ENCODE results near the gene NUSAP1. TPM values are rescaled to one million over a fixed set of nuclear protein-coding genes. Genes with fewer than 3 reads are reported as not detected.
"Not testable (repeated sequence)": the region's sequence is repeated elsewhere in the genome, so short reads cannot be mapped to it uniquely, and the experiment has no call there.

Gene NUSAP1, protein sequence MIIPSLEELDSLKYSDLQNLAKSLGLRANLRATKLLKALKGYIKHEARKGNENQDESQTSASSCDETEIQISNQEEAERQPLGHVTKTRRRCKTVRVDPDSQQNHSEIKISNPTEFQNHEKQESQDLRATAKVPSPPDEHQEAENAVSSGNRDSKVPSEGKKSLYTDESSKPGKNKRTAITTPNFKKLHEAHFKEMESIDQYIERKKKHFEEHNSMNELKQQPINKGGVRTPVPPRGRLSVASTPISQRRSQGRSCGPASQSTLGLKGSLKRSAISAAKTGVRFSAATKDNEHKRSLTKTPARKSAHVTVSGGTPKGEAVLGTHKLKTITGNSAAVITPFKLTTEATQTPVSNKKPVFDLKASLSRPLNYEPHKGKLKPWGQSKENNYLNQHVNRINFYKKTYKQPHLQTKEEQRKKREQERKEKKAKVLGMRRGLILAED
- 10 to 100 TPM in 1 of 2 donors, 1 to 10 TPM in 1; 3.9 to 28.2 TPM for total RNA-seq

DNA sequence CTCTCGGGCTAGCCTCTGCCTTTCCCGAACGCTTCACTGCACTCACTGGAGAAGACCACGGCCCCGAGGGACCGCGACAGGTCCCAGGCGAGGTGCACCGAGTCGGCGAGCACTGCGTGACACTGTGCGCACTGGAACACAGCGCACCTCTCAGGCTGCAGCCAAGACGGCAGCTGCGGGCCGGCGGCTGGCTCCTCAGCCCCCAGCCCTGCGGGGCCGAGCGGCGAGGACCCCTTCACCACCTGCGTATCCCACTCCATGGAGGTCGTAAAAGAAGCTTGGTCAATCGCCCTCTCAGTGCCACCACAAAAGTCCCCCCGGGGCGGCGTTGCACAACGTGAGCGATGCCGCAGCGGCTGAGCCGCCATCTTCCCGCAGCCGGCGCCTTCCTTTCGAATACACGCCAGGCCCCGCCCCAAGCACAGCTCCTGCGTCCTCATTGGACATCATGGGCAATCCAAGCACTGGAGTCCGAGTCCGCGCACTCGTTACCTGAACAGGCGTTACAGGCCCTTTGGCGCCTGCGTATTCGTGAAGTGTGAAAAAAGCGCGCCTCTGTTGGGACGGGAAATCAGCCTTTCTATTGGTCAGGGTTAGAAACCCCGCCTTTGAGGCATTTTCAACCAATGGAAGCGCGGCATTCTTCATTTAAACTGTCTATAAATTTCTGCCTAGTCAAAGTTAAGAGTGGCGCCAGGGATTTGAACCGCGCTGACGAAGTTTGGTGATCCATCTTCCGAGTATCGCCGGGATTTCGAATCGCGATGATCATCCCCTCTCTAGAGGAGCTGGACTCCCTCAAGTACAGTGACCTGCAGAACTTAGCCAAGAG lies at the start of gene NUSAP1, which contains the start of gene OIP5:
TSS of gene NUSAP1 (plus strand) at position 688 of the 832 bp plus-strand sequence. CDS start at position 765, 77 bp downstream.
TSS of gene OIP5 (minus strand) at position 398 of the 832 bp plus-strand sequence. CDS start at position 368, 30 bp downstream.
- TF ChIP-seq POLR2A (IDR thresholded peaks at IDR 0.05) (peak; percentile 64), POLR2AphosphoS5 (IDR thresholded peaks at IDR 0.05) (peak; percentile 98)
- TF ChIP-seq, protein P1, sequence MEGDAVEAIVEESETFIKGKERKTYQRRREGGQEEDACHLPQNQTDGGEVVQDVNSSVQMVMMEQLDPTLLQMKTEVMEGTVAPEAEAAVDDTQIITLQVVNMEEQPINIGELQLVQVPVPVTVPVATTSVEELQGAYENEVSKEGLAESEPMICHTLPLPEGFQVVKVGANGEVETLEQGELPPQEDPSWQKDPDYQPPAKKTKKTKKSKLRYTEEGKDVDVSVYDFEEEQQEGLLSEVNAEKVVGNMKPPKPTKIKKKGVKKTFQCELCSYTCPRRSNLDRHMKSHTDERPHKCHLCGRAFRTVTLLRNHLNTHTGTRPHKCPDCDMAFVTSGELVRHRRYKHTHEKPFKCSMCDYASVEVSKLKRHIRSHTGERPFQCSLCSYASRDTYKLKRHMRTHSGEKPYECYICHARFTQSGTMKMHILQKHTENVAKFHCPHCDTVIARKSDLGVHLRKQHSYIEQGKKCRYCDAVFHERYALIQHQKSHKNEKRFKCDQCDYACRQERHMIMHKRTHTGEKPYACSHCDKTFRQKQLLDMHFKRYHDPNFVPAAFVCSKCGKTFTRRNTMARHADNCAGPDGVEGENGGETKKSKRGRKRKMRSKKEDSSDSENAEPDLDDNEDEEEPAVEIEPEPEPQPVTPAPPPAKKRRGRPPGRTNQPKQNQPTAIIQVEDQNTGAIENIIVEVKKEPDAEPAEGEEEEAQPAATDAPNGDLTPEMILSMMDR (IDR thresholded peaks at IDR 0.05), result peak in 3 of 4 experiments; percentile 6 to 81 (median 27)
- WGBS, result under 1% methylated on average over 51 of the region's 64 CpGs
- H3K9me3 ChIP-seq, result no peaks in the 10 kb centered on the region
- H3K36me3 ChIP-seq, result no peaks in the 10 kb centered on the region
- intact Hi-C loops (cut with DNase I), result no loop called here
- peak within 1 kb of the TSS; percentile 49 to 77 for H3K4me3 ChIP-seq
- H3K4me1 ChIP-seq (replicated peaks), result no peaks in the 10 kb centered on the region
- peak within 1 kb of the TSS; percentile 49 to 68 for H3K27ac ChIP-seq
- H3K27me3 ChIP-seq (replicated peaks; ENCODE audit: insufficient read depth), result no peaks in the 10 kb centered on the region
- DNase-seq (ENCODE audit: low spot score), result peak; percentile 99

DNA sequence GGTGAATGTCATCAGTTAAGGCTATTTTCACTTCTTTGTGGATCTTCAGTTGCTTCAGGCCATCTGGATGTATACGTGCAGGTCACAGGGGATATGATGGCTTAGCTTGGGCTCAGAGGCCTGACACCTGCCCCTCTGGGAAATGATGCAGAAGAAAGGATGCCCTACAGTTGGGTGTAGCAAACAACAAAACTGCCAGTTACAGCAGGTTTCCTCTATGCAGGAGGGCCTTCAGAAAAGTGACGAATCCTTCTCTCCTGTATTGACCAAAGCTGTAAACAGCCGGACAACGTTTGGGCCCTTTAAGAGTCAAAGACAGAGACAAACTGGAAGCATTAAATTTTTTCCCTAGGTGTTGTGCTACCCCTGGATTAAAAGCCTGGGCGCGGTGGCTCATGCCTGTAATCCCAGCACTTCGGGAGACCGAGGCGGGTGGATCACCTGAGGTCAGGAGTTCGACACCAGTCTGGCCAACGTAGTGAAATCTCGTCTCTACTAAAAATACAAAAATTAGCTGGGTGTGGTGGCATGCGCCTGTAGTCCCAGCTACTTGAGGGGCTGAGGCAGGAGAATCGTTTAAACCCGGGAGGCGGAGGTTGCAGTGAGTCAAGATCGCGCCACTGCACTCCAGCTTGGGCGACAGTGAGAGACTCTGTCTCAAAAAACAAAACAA lies 49.6 kb upstream of the NUSAP1 start:
- Histone ChIP-seq H3K27ac (peak overlapping the region; percentile 82 to 89), H3K4me3 (peak overlapping the region; percentile 75 to 76)
- intact Hi-C loops (cut with DNase I); H3K36me3 ChIP-seq; DNase-seq (ENCODE audit: low spot score); H3K4me1 ChIP-seq (replicated peaks); H3K9me3 ChIP-seq; H3K27me3 ChIP-seq (replicated peaks; ENCODE audit: insufficient read depth): not testable (repeated sequence)
- WGBS, result 39% methylated on average over 19 of the region's 19 CpGs

DNA sequence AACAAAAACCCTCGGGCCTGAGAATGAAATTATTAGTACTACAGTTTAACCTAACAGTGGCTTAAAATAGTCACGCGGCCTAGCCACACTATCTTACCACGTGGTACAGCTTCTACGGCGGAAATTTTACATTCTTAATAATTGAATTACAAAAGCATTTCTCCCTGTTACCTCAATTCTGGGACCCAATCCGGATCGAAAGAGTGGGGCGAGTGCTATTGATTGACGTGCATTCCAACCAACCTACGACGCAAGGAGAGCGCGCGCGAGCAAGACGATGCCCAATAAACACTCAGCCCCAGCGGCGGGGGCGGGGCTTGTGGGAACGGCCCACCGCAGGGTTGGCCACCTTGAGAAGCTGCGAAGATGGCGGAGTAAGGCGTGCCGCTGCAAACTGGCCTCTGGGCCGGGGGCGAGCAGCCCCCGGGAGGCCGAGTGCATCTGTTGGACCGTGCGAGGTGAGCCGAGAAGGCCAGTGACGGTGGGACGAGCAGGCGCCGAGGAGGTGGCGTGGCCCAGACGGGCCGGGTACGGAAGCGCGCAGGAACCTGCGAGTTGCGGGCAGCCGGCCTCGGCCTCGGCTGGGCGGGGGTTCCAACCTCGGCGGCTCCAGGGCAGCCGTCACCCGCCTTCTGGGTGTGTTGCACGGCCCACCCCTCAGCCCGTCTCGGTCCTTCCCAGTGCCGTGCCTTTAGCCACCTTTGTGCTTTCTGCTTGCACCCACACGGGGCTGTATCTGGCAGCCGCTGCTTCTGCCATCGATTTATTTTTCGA lies 48.8 kb upstream of the NUSAP1 start:
- Histone ChIP-seq H3K4me1 (replicated peaks) (peaks cover 4% of the 10 kb centered on the region), H3K27me3 (replicated peaks; ENCODE audit: insufficient read depth) (no peaks in the 10 kb centered on the region), H3K27ac (peak overlapping the region; percentile 82 to 89), H3K4me3 (peak overlapping the region; percentile 75 to 76), H3K36me3 (peaks cover 0 to 5% of the 10 kb centered on the region in 2 donors), H3K9me3 (no peaks in the 10 kb centered on the region)
- DNase-seq (ENCODE audit: low spot score), result peak; percentile 99
- intact Hi-C loops (cut with DNase I), result no loop called here
- WGBS, result under 1% methylated on average over 61 of the region's 61 CpGs
- TF ChIP-seq POLR2A (IDR thresholded peaks at IDR 0.05), result peak; percentile 93
- peak; percentile 96 for TF ChIP-seq POLR2AphosphoS5 (IDR thresholded peaks at IDR 0.05)
- TF ChIP-seq, protein P1 (IDR thresholded peaks at IDR 0.05), result no peak

DNA sequence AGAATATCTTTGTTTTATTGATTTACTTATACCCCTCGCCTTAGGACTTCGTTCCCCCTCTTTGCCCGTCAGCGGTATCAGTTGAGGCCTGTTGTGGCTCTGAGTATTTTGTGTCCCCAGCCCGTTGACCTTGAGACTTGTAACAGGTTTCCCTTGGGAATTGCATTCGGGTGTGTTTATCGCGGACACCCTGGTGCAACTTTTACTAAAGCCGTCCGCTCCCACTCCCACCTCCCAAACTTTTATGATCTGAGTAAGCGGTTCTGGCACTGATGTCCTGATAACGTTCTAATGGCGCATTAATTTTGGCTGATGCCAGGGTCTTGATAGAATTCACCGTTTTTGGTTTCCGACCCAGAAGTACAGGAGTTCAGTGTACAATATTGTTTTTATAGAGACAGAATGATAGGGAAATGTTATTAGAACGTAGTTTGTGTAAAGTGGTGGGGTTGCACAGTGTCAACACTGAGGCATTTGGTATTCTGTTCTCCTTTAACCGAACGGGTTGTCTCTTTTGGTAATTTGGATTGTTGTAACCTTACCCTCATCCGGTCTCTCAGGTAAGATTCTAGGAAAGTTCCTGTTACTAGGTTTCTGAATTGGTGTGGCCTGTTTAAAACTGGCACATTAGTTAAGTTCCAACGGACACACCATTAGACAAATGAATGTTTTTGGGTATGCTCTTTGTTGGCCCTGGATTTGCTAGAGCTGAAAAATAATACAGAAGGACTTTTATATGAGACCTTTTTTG lies 48.1 kb upstream of the NUSAP1 start:
- TF ChIP-seq POLR2AphosphoS5 (IDR thresholded peaks at IDR 0.05), result no peak
- TF ChIP-seq, protein P1 (IDR thresholded peaks at IDR 0.05), result no peak
- TF ChIP-seq POLR2A (IDR thresholded peaks at IDR 0.05), result no peak
- peak overlapping the region; percentile 75 to 76 for H3K4me3 ChIP-seq
- peaks cover 4% of the 10 kb centered on the region for H3K4me1 ChIP-seq (replicated peaks)
- H3K27ac ChIP-seq, result peak overlapping the region; percentile 82 to 89
- H3K9me3 ChIP-seq, result no peaks in the 10 kb centered on the region
- H3K27me3 ChIP-seq (replicated peaks; ENCODE audit: insufficient read depth), result no peaks in the 10 kb centered on the region
- peaks cover 0 to 5% of the 10 kb centered on the region in 2 donors for H3K36me3 ChIP-seq
- WGBS, result under 1% methylated on average over 20 of the region's 20 CpGs
- peak; percentile 16 for DNase-seq (ENCODE audit: low spot score)
- intact Hi-C loops (cut with DNase I), result no loop called here
